Gastroesophageal sphincter (tissue), 4 donors: Measurements from ENCODE around the gene TIAL1. TPM values are rescaled to one million over a fixed set of nuclear protein-coding genes. Genes with fewer than 3 reads are reported as not detected.
"Not testable (repeated sequence)": the region's sequence is repeated elsewhere in the genome, so short reads cannot be mapped to it uniquely, and the experiment has no call there.

Source experiments
- ATAC-seq: fragments of 150-250 bp; one replicate; pipeline ENCODE4 v1.9.1; 2016; ENCODE audit warnings: mild to moderate bottlenecking, moderate library complexity
- H3K27ac ChIP-seq, 4 donors: fragments of 200-600 bp; sonication (generic) in 3 of 4; 1 replicate in 3 of 4; 2 replicates in 1 of 4; pipeline ENCODE4 v1.5.1; 2016 to 2019
- H3K27me3 ChIP-seq: fragments of 200-600 bp; sonication (generic); one replicate; pipeline ENCODE4 v1.5.1; 2019
- H3K36me3 ChIP-seq, 2 donors: fragments of 200-600 bp; sonication (generic); one replicate each; pipeline ENCODE4 v1.5.1; 2019; ENCODE audit warnings: control low read depth in 1 of 2
- H3K4me1 ChIP-seq, 3 donors: fragments of 200-600 bp; sonication (generic); 1 replicate in 2 of 3; 2 replicates in 1 of 3; pipeline ENCODE4 v1.5.1; 2016 to 2019; ENCODE audit warnings: control low read depth in 2 of 3
- H3K4me3 ChIP-seq, 2 donors: fragments of 200-600 bp; sonication (generic); one replicate each; pipeline ENCODE4 v1.5.1; 2019; ENCODE audit warnings: mild to moderate bottlenecking in 1 of 2, moderate library complexity in 1 of 2
- H3K9me3 ChIP-seq, 3 donors: fragments of 200-600 bp; sonication (generic); one replicate each; pipeline ENCODE4 v1.5.1; 2017 to 2019; ENCODE audit warnings: control low read depth in 2 of 3
- CTCF ChIP-seq, 4 experiments: fragments of 200-600 bp in 2 of 4; fragments of 450-650 bp in 2 of 4; sonication (generic) in 1 of 4; IDR thresholded peaks; one replicate each; pipeline ENCODE4 v1.5.1; 2017 to 2019; ENCODE audit warnings: antibody characterized with exemption in 4 of 4, mild to moderate bottlenecking in 2 of 4, moderate library complexity in 2 of 4
- EP300 ChIP-seq: sonication (generic); formaldehyde crosslinking; IDR thresholded peaks from one replicate; pipeline ENCODE4 v1.6.1; 2017; ENCODE audit warnings: antibody characterized with exemption, mild to moderate bottlenecking
- POLR2A ChIP-seq, 2 donors: fragments of 450-650 bp; IDR thresholded peaks; one replicate each; pipeline ENCODE4 v1.6.1; 2017; ENCODE audit warnings: antibody characterized with exemption in 2 of 2, mild to moderate bottlenecking in 2 of 2, moderate library complexity in 1 of 2
- POLR2AphosphoS5 ChIP-seq: sonication (generic); formaldehyde crosslinking; IDR thresholded peaks from one replicate; pipeline ENCODE4 v1.6.1; 2017; ENCODE audit warnings: antibody characterized with exemption
- WGBS, 2 donors: methylation state at CpG; one replicate each; pipeline ENCODE4 v1.1.5; 2018; ENCODE audit warnings: low coverage in 1 of 2; 5-methylcytosine and 5-hydroxymethylcytosine counted together
- total RNA-seq, 4 donors: library from RNA; depleted of rRNA; stranded (reverse); fragments of >200 nt; gene quantifications; one replicate each; pipeline ENCODE4 v1.1.0, GENCODE V29; 2016

The TIAL1 gene
- total RNA-seq, 4 donors from 2014 or later: 53.6 to 117 (median 57.9) TPM

- no peaks in the 10 kb centered on the region for H3K27me3 ChIP-seq
- no peak overlapping the region for H3K4me3 ChIP-seq
- no peaks in the 10 kb centered on the region for H3K36me3 ChIP-seq
- H3K9me3 ChIP-seq: no peaks in the 10 kb centered on the region
- 76 to 81% methylated on average over 5 to 7 of the region's 10 CpGs for WGBS, 2 donors
- no peak for ATAC-seq
- H3K4me1 ChIP-seq: peaks cover 0 to 21% (median 0%) of the 10 kb centered on the region in 3 donors
- no peak overlapping the region for H3K27ac ChIP-seq
- TF ChIP-seq POLR2A (IDR thresholded peaks at IDR 0.05) (no peak), POLR2AphosphoS5 (no peak), EP300 (no peak), CTCF (IDR thresholded peaks at IDR 0.05) (no peak)
Observed at GRCh38 chr10:119620241-119621077, 23.7 kb upstream of the TIAL1 start.

- not testable (repeated sequence) for ATAC-seq
- WGBS, 2 donors: 100% methylated on average over 2 to 4 of the region's 8 CpGs
Observed at GRCh38 chr10:119619811-119620210, 23.0 kb upstream of the TIAL1 start.

GRCh38 chr10:119619215-119619614, 22.5 kb upstream of the TIAL1 start:
- ATAC-seq: peak; percentile 12
- peak overlapping the region in 3 of 4 donors; percentile 48 to 70 (median 61) for H3K27ac ChIP-seq
- 36 to 62% methylated on average over 2 of the region's 2 CpGs for WGBS, 2 donors

More at GRCh38 chr10:119619811-119620210, 23.0 kb upstream of the TIAL1 start:
- not testable (repeated sequence) for H3K36me3 ChIP-seq, H3K9me3 ChIP-seq, H3K27me3 ChIP-seq, H3K4me3 ChIP-seq, H3K27ac ChIP-seq
- peaks cover 0 to 21% (median 0%) of the 10 kb centered on the region in 3 donors for H3K4me1 ChIP-seq

GRCh38 chr10:119616882-119617570, 20.3 kb upstream of the TIAL1 start:
- ATAC-seq: no peak
- TF ChIP-seq EP300 (no peak), CTCF (IDR thresholded peaks at IDR 0.05) (peak in 1 of 4 experiments; percentile 22), POLR2A (IDR thresholded peaks at IDR 0.05) (no peak), POLR2AphosphoS5 (peak; percentile 7)
- 82 to 87% methylated on average over 5 to 8 of the region's 13 CpGs for WGBS, 2 donors
- H3K4me1 ChIP-seq: peaks cover 0 to 21% (median 0%) of the 10 kb centered on the region in 3 donors
- no peak overlapping the region for H3K4me3 ChIP-seq
- H3K36me3 ChIP-seq: no peaks in the 10 kb centered on the region
- H3K27ac ChIP-seq: no peak overlapping the region
- no peaks in the 10 kb centered on the region for H3K27me3 ChIP-seq
- H3K9me3 ChIP-seq: no peaks in the 10 kb centered on the region

More at GRCh38 chr10:119619215-119619614, 22.5 kb upstream of the TIAL1 start:
- Histone ChIP-seq H3K36me3 (no peaks in the 10 kb centered on the region), H3K9me3 (no peaks in the 10 kb centered on the region), H3K4me3 (no peak overlapping the region), H3K27me3 (no peaks in the 10 kb centered on the region), H3K4me1 (peaks cover 0 to 21% (median 0%) of the 10 kb centered on the region in 3 donors)
- TF ChIP-seq POLR2AphosphoS5 (no peak), EP300 (no peak), CTCF (IDR thresholded peaks at IDR 0.05) (no peak), POLR2A (IDR thresholded peaks at IDR 0.05) (no peak)

- H3K4me1 ChIP-seq: peaks cover 0 to 15% (median 0%) of the 10 kb centered on the region in 3 donors
- no peak overlapping the region for H3K4me3 ChIP-seq
- TF ChIP-seq CTCF (IDR thresholded peaks at IDR 0.05): no peak
- TF ChIP-seq EP300: no peak
- TF ChIP-seq POLR2AphosphoS5: no peak
- TF ChIP-seq POLR2A (IDR thresholded peaks at IDR 0.05): no peak
- ATAC-seq: no peak
- no peaks in the 10 kb centered on the region for H3K27me3 ChIP-seq
- no peaks in the 10 kb centered on the region for H3K36me3 ChIP-seq
- no peaks in the 10 kb centered on the region for H3K9me3 ChIP-seq
- no peak overlapping the region for H3K27ac ChIP-seq
- WGBS, 2 donors: 88 to 90% methylated on average over 3 to 4 of the region's 5 CpGs
Observed at GRCh38 chr10:119614686-119615085, 17.9 kb upstream of the TIAL1 start.
